ENCODE data around the gene MAOA.

DNA sequence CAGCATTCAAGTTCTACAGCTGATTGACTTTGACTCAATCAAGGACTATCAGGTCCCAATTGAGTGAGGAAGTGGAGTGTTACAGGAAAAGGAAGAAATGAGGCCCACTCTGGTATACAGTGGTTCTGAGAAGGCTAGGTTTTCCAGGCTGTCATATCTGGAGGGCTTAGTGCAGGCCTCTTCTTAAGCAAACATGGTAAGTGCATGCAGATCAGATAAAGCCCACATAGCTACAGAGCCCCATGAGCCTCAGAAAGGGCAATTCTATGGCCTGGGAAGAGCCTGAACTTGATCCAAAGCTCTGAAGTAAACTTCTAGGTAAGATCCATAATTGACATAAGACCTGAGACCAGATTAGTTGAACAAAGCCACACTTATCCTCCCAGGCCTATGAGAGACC, 29.0 kb upstream of the MAOA start:
- TF ChIP-seq CTCF (IDR thresholded peaks at IDR 0.05; ENCODE audit: borderline replicate concordance, extremely low read depth, low read length, poor library complexity, severe bottlenecking) (no peak), EZH2 (IDR thresholded peaks at IDR 0.05; ENCODE audit: borderline replicate concordance, low read depth, low read length, severe bottlenecking) (no peak)

Measured in DND-41 (cell line).